Suprapubic skin (tissue), 4 donors: ENCODE measurements around the gene PRADC1. TPM values are rescaled to one million over a fixed set of nuclear protein-coding genes. Genes with fewer than 3 reads are reported as not detected.
"Not testable (repeated sequence)": the region's sequence is repeated elsewhere in the genome, so short reads cannot be mapped to it uniquely, and the experiment has no call there.

Experiments used
- DNase-seq, 2 donors: peaks; one replicate each; pipeline ENCODE4 v3.0.0-alpha.2; 2019; ENCODE audit warnings: low spot score in 2 of 2
- H3K27ac ChIP-seq: fragments of 200-600 bp; sonication (generic); one replicate; pipeline ENCODE4 v1.5.1; 2019
- H3K27me3 ChIP-seq: fragments of 200-600 bp; sonication (generic); one replicate; pipeline ENCODE4 v1.5.1; 2019
- H3K36me3 ChIP-seq: fragments of 200-600 bp; sonication (generic); one replicate; pipeline ENCODE4 v1.5.1; 2019
- H3K4me1 ChIP-seq: fragments of 200-600 bp; sonication (generic); one replicate; pipeline ENCODE4 v1.5.1; 2019
- H3K4me3 ChIP-seq: fragments of 200-600 bp; sonication (generic); one replicate; pipeline ENCODE4 v1.5.1; 2019; ENCODE audit warnings: mild to moderate bottlenecking
- H3K9me3 ChIP-seq: fragments of 200-600 bp; sonication (generic); one replicate; pipeline ENCODE4 v1.5.1; 2019
- EP300 ChIP-seq: sonication (generic); formaldehyde crosslinking; IDR thresholded peaks from one replicate; pipeline ENCODE4 v1.6.1; 2017; ENCODE audit warnings: antibody characterized with exemption
- POLR2A ChIP-seq, 2 donors: fragments of 450-650 bp; IDR thresholded peaks; one replicate each; pipeline ENCODE4 v1.6.1; 2017; ENCODE audit warnings: antibody characterized with exemption in 2 of 2, mild to moderate bottlenecking in 2 of 2, moderate library complexity in 2 of 2
- POLR2AphosphoS5 ChIP-seq, 3 donors: sonication (generic); formaldehyde crosslinking; IDR thresholded peaks; one replicate each; pipeline ENCODE4 v1.6.1; 2017; ENCODE audit warnings: antibody characterized with exemption in 3 of 3
- WGBS: methylation state at CpG from one replicate; pipeline ENCODE4 v1.1.5; 2018; 5-methylcytosine and 5-hydroxymethylcytosine counted together
- total RNA-seq, 4 donors: library from RNA; depleted of rRNA; stranded (reverse); fragments of >200 nt; gene quantifications; one replicate each; pipeline ENCODE4 v1.1.0, GENCODE V29; 2016
- TF ChIP-seq, protein P1 (sequence below), 2 donors: fragments of 200-600 bp in 1 of 2; fragments of 450-650 bp in 1 of 2; sonication (generic) in 1 of 2; IDR thresholded peaks; one replicate each; pipeline ENCODE4 v1.5.1; 2016 to 2019; ENCODE audit warnings: antibody characterized with exemption in 2 of 2, mild to moderate bottlenecking in 1 of 2, moderate library complexity in 1 of 2

Gene PRADC1
- total RNA-seq, 4 donors from 2014 or later = 7.4 to 34.8 (median 25.3) TPM

DNA sequence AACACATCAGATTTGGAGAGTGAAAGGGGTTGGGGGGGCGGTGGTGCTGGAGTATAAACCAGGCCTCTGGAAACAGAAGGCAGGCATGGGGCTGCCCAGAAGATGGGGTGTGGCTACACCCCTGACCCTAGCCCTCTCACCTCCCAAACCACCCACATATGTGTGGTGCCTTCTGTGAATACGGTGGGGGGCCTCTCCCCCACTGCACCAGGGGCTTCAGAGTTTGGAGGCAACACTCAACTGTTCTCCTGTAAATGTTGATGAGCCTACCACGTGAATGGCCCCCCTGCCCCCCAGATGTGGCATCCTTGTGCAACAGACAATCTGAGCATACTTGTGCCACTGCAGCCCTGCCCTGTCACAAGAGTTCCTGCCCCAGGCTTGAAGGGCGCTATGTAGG lies 31.7 kb upstream of the PRADC1 start:
- 78% methylated on average over 3 of the region's 4 CpGs for WGBS
- no peak overlapping the region for H3K4me3 ChIP-seq
- no peak overlapping the region for H3K27ac ChIP-seq
- peaks cover 26% of the 10 kb centered on the region for H3K27me3 ChIP-seq
- no peaks in the 10 kb centered on the region for H3K36me3 ChIP-seq
- DNase-seq = no peak
- peaks cover 15% of the 10 kb centered on the region for H3K4me1 ChIP-seq
- no peaks in the 10 kb centered on the region for H3K9me3 ChIP-seq
- TF ChIP-seq EP300 (no peak), POLR2AphosphoS5 (IDR thresholded peaks at IDR 0.05) (no peak), POLR2A (IDR thresholded peaks at IDR 0.05) (no peak)
- TF ChIP-seq, protein P1, sequence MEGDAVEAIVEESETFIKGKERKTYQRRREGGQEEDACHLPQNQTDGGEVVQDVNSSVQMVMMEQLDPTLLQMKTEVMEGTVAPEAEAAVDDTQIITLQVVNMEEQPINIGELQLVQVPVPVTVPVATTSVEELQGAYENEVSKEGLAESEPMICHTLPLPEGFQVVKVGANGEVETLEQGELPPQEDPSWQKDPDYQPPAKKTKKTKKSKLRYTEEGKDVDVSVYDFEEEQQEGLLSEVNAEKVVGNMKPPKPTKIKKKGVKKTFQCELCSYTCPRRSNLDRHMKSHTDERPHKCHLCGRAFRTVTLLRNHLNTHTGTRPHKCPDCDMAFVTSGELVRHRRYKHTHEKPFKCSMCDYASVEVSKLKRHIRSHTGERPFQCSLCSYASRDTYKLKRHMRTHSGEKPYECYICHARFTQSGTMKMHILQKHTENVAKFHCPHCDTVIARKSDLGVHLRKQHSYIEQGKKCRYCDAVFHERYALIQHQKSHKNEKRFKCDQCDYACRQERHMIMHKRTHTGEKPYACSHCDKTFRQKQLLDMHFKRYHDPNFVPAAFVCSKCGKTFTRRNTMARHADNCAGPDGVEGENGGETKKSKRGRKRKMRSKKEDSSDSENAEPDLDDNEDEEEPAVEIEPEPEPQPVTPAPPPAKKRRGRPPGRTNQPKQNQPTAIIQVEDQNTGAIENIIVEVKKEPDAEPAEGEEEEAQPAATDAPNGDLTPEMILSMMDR (IDR thresholded peaks at IDR 0.05) = no peak

DNA sequence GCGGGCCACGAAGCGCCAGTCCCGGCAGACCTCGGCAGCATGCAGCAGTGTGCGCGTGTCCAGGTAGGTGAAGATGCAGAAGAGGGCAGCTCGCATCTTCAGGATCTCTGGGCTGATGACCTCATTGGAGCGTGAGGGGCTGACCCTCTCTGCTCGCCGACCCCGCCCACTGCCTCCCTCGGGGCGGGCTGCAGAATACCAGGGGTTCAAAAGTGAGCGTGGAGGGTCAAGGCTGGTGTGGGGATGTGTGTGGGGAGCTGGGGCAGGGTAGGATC lies 31.2 kb upstream of the PRADC1 start:
- Histone ChIP-seq H3K9me3 (no peaks in the 10 kb centered on the region), H3K36me3 (no peaks in the 10 kb centered on the region), H3K4me3 (no peak overlapping the region), H3K4me1 (peaks cover 10% of the 10 kb centered on the region), H3K27ac (no peak overlapping the region), H3K27me3 (peaks cover 21% of the 10 kb centered on the region)
- 87% methylated on average over 15 of the region's 15 CpGs for WGBS
- DNase-seq = no peak
- TF ChIP-seq POLR2AphosphoS5 (IDR thresholded peaks at IDR 0.05) = no peak
- TF ChIP-seq, protein P1 (IDR thresholded peaks at IDR 0.05) = no peak
- TF ChIP-seq POLR2A (IDR thresholded peaks at IDR 0.05) = no peak

DNA sequence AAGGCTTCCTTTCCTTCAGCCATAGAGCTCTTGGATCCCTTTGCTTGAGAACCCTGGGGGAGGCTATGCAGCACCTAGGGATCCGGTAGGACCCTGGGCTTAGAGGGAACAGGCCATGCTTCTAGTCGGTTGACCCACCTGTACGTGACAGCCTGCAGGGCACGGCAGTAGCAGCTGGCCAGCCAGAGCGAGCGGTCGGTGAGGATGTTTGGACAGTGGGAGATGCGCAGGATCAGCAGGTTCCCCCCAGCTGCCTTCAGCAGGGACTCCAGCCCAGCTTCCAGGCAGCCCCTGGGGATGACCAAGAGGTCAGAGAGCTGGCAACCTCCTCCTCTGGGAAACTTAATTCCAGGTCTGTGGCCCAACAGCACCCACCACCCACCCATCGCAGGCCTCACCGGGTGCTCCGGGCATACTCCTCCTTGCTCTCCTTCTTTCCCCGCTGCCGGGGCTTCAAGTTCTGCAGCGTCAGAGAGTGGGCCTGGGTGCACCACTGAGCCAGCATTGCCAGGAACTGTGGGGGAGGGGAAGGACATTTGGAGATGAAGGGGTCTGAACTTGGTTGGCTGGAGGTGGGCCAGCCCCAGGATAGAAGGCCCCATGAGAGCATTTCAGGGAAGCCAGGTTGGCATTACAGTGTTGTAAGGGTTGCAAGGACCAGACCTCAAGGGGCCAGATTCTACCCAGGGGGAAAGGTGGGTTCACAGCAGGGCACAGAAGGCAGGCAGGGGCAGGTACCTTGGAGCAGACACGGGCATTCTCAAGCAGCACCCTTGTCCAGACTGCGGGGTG lies 30.7 kb upstream of the PRADC1 start:
- Histone ChIP-seq H3K27ac (no peak overlapping the region), H3K36me3 (peaks cover 3% of the 10 kb centered on the region), H3K27me3 (peaks cover 16% of the 10 kb centered on the region), H3K9me3 (no peaks in the 10 kb centered on the region), H3K4me3 (no peak overlapping the region), H3K4me1 (peaks cover 5% of the 10 kb centered on the region)
- TF ChIP-seq POLR2A (IDR thresholded peaks at IDR 0.05) = no peak
- TF ChIP-seq POLR2AphosphoS5 (IDR thresholded peaks at IDR 0.05) = no peak
- no peak for TF ChIP-seq EP300
- TF ChIP-seq, protein P1 (IDR thresholded peaks at IDR 0.05) = no peak
- 91% methylated on average over 16 of the region's 16 CpGs for WGBS
- DNase-seq = no peak

DNA sequence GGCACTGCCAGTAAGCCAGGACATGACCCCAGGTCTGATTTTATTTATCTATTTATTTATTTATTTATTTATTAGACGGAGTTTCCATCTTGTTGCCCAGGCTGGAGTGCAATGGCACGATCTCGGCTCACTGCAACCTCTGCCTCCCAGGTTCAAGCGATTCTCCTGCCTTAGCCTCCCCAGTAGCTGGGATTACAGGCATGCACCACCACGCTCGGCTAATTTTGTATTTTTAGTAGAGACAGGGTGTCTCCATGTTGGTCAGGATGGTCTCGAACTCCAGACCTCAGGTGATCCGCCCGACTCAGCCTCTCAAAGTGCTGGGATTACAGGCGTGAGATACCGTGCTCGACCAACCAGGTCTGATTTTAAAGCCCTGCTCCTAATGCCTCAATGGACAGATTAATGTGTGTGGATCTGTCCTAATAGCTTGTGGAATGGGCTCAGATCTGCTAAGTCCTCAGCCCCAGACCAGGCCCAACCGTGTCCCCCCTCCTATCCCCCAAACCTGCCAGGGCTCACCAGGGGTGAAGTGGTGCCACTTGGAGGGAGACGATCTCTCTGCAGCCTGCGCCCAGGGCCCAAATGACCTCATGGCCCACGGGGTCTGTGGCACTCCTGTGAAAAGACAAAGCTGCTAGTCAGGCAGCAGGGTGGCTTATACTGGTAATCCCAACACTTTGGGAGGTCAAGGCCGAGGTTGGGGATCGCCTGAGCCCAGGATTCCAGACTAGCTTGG lies 29.8 kb upstream of the PRADC1 start:
- H3K27ac ChIP-seq, H3K36me3 ChIP-seq, H3K4me3 ChIP-seq, H3K9me3 ChIP-seq, DNase-seq, H3K4me1 ChIP-seq: not testable (repeated sequence)
- peaks cover 11% of the 10 kb centered on the region for H3K27me3 ChIP-seq
- 93% methylated on average over 14 of the region's 18 CpGs for WGBS

DNA sequence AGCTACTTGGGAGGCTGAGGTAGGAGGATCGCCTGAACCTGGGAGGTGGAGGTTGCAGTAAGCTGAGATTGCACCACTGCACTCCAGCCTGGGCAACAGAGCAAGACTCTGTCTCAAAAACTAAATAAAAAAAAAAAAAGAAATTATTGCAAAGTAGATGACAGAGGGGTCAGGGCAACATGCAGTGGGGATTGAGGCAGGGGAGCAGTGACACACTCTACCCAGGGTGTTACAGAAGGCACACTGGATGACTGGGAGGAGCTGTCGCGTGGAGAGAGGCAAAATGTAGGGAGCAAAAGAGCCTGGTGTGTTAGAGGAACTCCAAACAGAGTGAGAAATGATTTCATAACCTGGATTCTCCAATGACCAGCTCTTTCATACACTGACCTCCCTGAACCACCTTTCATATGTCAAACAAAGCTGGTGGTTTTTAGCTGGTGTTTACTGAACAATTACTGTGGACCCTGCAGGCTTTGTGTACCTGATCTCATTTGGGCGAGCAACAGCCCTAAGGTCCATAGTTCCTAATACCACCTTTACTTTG lies 29.1 kb upstream of the PRADC1 start:
- no peak overlapping the region for H3K4me3 ChIP-seq
- DNase-seq = no peak
- 90% methylated on average over 4 of the region's 4 CpGs for WGBS
- no peak for TF ChIP-seq POLR2A (IDR thresholded peaks at IDR 0.05)
- TF ChIP-seq, protein P1 (IDR thresholded peaks at IDR 0.05) = no peak
- no peak for TF ChIP-seq POLR2AphosphoS5 (IDR thresholded peaks at IDR 0.05)
- no peaks in the 10 kb centered on the region for H3K9me3 ChIP-seq
- H3K27ac ChIP-seq = no peak overlapping the region
- H3K36me3 ChIP-seq = peaks cover 3% of the 10 kb centered on the region
- peaks cover 11% of the 10 kb centered on the region for H3K27me3 ChIP-seq
- H3K4me1 ChIP-seq = no peaks in the 10 kb centered on the region
